Measurements from ENCODE around the gene ARHGAP6. TPM values are rescaled to one million over a fixed set of nuclear protein-coding genes. Genes with fewer than 3 reads are reported as not detected.

Gene ARHGAP6
- total RNA-seq, 4 donors from 2014 or later: 2.7 to 9.1 (median 4.3) TPM

DNA sequence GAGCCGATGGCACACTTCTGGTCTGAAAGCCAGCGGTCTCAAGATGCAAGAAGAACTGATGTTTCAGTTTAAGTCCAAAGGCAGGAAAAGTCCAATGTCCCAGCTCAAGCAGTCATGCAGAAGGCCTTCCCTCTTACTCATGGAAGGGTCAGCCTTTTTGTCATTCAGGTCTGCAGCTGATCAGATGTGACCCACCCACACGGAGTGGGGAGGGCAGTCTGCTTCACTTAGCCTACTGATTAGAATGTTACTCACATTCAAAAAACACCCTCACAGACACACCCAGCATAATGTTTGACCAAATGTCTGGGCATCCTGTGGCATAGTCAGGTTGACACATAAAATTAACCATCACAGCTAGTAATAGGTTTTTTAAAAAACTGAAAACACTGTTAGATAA is 548.0 kb downstream of the ARHGAP6 start:
- WGBS, 2 donors: 82 to 96% methylated on average over 3 of the region's 3 CpGs
- intact Hi-C loops (cut with DNase I; ENCODE audit: low total_unique reads): no loop called here
- TF ChIP-seq, protein P1, sequence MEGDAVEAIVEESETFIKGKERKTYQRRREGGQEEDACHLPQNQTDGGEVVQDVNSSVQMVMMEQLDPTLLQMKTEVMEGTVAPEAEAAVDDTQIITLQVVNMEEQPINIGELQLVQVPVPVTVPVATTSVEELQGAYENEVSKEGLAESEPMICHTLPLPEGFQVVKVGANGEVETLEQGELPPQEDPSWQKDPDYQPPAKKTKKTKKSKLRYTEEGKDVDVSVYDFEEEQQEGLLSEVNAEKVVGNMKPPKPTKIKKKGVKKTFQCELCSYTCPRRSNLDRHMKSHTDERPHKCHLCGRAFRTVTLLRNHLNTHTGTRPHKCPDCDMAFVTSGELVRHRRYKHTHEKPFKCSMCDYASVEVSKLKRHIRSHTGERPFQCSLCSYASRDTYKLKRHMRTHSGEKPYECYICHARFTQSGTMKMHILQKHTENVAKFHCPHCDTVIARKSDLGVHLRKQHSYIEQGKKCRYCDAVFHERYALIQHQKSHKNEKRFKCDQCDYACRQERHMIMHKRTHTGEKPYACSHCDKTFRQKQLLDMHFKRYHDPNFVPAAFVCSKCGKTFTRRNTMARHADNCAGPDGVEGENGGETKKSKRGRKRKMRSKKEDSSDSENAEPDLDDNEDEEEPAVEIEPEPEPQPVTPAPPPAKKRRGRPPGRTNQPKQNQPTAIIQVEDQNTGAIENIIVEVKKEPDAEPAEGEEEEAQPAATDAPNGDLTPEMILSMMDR (IDR thresholded peaks at IDR 0.05): no peak
- TF ChIP-seq POLR2A (IDR thresholded peaks at IDR 0.05): no peak
- no peak overlapping the region for H3K4me3 ChIP-seq (ENCODE audit: low read depth, poor library complexity, severe bottlenecking)
- no peak for DNase-seq (ENCODE audit: low spot score in 2 of 2)

DNA sequence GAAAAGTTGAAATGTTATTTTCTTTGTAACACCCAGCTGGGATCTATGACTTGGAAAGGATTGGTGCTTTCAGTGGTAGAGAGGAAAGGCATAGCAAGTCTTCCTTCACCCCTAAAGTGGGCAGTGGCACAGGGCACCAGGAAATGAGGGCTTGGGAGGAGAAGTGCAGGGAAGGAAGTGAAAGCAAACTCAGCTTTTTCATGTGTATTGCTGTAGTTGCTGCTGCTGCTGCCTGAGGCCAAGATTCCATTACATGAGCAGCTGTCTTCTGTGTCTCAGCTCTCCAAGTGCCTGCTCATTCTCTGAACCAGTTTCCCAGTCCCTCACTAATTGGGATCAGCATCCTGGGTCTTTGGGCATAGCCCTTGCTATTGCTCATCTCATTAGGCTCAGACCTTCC is 552.0 kb downstream of the ARHGAP6 start:
- intact Hi-C loops (cut with DNase I; ENCODE audit: low total_unique reads): no loop called here
- TF ChIP-seq POLR2A (IDR thresholded peaks at IDR 0.05): no peak
- TF ChIP-seq, protein P1 (IDR thresholded peaks at IDR 0.05): no peak
- H3K4me3 ChIP-seq (ENCODE audit: low read depth, poor library complexity, severe bottlenecking): no peak overlapping the region
- DNase-seq (ENCODE audit: low spot score in 2 of 2): no peak

DNA sequence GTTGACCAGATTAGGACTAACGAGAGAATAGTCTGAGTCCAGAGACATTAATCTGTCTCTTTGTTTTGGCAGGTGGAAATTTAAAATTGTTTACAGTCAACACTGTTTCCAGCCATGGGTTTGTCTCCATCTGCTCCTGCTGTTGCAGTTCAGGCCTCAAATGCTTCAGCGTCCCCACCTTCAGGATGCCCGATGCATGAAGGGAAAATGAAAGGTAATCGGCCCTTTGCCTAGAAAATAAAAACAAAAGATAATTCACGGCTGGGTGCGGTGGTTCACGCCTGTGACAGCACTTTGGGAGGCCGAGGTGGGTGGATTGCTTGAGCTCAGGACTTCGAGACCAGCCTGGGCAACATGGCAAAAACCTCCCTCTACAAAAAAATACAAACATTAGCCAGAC is 553.8 kb downstream of the ARHGAP6 start:
- DNase-seq (ENCODE audit: low spot score in 2 of 2): no peak
- intact Hi-C loops (cut with DNase I; ENCODE audit: low total_unique reads): no loop called here
- WGBS, 2 donors: 33 to 58% methylated on average over 9 of the region's 9 CpGs
- TF ChIP-seq, protein P1 (IDR thresholded peaks at IDR 0.05): no peak
- no peak for TF ChIP-seq POLR2A (IDR thresholded peaks at IDR 0.05)
- no peak overlapping the region for H3K4me3 ChIP-seq (ENCODE audit: low read depth, poor library complexity, severe bottlenecking)

DNA sequence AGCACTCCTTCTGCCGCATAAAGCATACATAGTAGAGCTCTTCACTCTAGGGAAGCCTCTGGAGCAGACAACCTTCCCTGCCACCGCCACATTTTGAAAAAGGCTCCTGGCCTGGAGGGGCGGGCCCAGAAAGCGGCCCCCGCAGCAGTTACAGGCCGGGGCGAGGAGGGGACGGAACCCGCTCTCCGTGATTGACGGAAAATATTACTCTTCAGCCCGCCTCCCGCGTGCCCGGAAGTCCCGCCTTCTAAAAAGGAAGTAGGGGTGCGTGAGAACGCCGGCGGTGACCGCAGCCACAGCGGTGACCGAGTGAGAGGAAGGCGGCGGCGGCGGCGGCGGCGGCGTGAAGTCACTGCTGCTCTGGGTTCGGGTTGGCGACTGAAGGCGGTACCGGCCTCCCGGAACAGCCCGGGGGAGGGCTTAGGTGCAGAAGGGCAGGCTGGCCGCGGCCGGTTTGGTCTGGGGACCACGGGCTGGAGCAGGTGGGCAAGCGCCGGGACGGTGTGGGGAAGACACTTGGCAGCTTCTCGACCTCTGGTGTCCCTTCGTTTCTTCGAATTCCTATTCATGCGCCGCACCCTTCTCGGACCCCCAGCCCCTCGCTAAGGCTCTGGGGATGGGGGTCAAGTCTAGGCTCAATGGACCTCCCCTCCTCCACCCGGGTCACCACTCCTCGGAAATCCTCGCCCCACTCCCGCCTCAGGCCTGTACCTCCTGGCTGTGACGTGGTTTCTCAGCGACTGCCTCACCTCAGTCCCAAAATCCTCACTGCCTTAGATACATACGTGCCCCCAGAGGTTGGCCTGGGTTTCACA is 554.5 kb downstream of the ARHGAP6 start, which contains the start of gene HCCS:
Gene HCCS (plus strand): TSS at position 296 of the 815 bp plus-strand sequence. CDS start 729 bp downstream, outside the sequence.
- peak; percentile 77 to 95 for DNase-seq (ENCODE audit: low spot score in 2 of 2)
- TF ChIP-seq, protein P1 (IDR thresholded peaks at IDR 0.05): no peak
- TF ChIP-seq POLR2A (IDR thresholded peaks at IDR 0.05): peak in 1 of 2 donors; percentile 43
- peak within 1 kb of the TSS; percentile 51 for H3K4me3 ChIP-seq (ENCODE audit: low read depth, poor library complexity, severe bottlenecking)
- 0 to 52% methylated on average over 30 to 58 of the region's 58 CpGs for WGBS, 2 donors
- intact Hi-C loops (cut with DNase I; ENCODE audit: low total_unique reads): no loop called here

DNA sequence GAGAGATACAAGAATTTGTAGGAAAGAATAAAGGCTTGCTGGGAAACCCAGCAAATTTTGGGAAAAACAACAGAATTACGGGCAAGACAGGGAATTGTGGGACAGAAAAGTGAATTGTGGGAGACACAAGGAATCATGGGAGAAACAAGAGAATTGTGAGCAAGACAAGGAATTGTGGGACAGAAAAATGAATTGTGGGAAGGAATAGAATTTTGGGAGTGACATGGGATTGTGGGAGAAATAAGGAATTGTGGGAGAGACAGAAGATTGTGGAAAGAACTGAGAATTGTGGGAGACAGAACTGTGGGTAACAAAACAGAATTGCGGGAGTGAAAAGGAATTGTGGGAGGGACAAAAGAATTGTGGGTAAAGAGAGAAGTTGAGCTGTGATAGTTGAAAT is 555.8 kb downstream of the ARHGAP6 start:
- H3K4me3 ChIP-seq (ENCODE audit: low read depth, poor library complexity, severe bottlenecking): no peak overlapping the region
- TF ChIP-seq, protein P1 (IDR thresholded peaks at IDR 0.05): no peak
- no peak for TF ChIP-seq POLR2A (IDR thresholded peaks at IDR 0.05)
- no peak for DNase-seq (ENCODE audit: low spot score in 2 of 2)
- WGBS, 2 donors: 90 to 100% methylated on average over 2 of the region's 2 CpGs
- intact Hi-C loops (cut with DNase I; ENCODE audit: low total_unique reads): no loop called here

Data from lower leg skin (tissue), 4 donors.